GM18951 (cell line): ENCODE measurements around the gene NAALAD2.
"Not testable (repeated sequence)": the region's sequence is repeated elsewhere in the genome, so short reads cannot be mapped to it uniquely, and the experiment has no call there.

ENCODE experiments used
- POLR2A ChIP-seq: IDR thresholded peaks from 4 replicates; pipeline ENCODE4 v1.6.1; 2011; ENCODE audit warnings: mild to moderate bottlenecking; ENCODE audit not compliant: insufficient read length, insufficient read depth; ENCODE audit errors: extremely low read depth
- in situ Hi-C: fragments of 300-500 bp; cut with MboI; formaldehyde crosslinking; loops from one replicate; pipeline ENCODE4 v1.12.0; 2022; ENCODE audit warnings: low sequenced_read_pairs, mixed read lengths, inconsistent platforms; ENCODE audit not compliant: unreplicated experiment

NAALAD2 gene

DNA sequence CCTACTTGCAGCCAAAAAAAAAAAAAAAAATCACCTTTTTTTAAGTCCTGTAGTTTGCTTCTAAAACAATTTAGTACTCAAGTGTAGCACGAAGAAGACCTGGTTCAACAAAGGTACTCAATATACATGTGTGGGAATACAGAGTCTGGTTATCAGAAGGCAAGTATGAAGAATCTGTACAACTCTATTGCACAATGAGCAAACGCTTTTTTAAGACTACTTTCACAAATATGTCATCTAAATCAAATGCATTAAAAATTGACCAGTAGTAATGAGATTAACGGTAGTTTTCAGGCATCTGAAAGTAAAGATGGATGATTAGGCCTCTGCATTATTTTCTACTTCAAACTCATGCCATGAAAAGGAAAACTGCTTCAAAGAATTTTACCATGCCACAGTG, 78.9 kb downstream of the NAALAD2 start:
- in situ Hi-C loops = no loop called here
- no peak for TF ChIP-seq POLR2A

DNA sequence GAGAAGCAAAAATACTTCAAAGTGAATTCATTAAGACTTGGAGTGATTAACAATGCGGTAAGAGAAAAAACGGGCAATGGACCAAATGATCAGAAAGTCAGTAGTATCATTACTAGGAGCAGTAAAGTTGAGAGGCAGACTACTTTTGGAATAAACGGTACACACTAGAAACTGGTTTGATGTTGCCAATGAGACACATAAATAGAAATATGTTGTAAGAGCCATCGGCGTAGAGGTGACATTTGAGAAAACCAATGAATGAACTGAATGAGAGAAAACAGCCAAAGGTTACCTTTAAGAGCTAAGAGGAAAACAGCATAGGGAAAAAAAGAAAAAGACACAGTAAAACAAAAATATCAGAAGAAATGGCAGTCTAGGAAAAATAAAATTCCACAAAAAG, 82.1 kb downstream of the NAALAD2 start:
- in situ Hi-C loops = no loop called here

DNA sequence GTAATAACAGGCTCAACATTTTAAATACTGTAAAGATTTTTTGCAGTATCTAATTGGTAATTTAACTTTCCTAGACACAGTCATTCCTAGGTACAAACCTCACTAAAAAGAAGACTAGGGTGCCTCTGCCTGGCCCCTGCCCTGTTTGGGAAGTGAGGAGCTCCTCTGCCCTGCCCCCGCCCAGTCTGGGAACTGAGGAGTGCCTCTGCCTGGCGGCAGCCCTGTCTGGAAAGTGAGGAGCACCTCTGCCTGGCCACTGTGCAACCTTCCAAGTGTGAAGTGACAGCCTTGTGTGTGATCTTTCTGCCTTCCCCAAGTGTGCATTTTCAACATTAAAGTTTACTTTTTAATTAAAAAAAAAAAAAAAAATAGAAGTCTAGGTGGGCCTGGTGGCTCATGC, 84.1 kb downstream of the NAALAD2 start:
- in situ Hi-C loops = no loop called here
- no peak for TF ChIP-seq POLR2A

More for the DNA sequence above, 82.1 kb downstream of the NAALAD2 start:
- TF ChIP-seq POLR2A = no peak

DNA sequence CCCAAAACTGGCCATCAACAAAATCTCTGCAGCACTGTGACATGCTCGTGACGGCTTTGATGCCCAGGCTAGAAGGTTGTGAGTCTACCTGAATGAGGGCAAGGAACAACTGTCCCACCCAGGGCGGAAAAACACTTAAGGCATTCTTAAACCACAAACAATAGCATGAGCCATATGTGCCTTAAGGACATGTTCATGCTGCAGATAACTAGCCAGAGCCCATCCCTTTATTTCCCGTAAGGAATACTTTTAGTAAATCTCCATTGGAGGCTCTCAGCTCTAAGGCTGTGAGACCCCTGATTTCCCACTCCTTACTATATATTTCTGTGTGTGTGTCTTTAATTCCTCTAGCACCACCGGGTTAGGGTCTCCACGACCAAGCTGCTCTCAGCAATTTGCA, 85.0 kb downstream of the NAALAD2 start:
- in situ Hi-C loops = no loop called here
- TF ChIP-seq POLR2A = no peak

DNA sequence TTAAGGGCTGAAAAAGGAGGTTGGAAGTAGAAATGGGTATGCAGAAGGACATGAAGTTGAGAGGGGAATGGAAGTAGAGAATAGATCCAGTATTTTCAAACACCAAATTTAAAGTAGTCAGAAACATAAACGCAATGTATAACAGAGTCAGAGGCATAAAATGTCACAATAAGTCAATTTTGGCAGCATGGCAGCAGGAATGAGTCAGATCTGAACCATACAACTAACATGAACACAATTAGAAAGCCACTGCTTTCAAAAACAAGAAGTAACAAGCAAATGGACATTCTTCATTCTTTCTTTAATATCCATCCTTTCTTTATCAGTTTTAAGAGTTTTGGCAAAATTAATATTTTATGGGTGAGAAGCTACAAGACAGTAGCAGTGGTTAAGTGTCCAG, 85.9 kb downstream of the NAALAD2 start:
- in situ Hi-C loops = no loop called here
- no peak for TF ChIP-seq POLR2A

DNA sequence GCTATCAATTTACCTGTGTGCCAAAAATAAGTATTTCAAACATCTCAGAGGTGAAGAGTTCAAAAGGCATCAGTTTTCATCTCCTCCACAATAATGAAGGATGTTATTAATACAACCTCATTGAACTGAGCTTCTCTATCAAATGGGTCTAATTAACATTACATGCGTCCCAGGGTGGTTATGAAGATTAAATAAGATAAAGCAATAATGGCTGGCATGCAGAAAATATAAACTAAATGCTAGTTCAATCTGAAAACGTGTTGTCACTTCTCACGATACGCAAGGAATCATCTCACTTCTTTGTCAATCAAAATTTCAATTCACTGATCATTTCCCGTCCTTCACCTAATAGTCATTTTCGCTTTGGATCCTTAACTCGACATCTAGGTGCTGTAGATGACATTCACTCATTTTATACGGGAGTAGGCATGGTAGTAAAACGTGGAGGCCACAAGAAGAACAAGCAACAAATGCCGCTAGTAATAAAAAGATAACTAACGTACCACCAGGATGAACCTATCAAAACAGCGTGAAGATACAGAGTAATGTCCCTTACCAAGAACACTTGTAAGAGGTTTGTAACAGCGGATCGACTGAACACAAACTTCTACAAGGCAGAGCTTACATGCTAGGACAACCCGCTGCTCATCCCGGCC, 87.5 kb downstream of the NAALAD2 start:
- no peak for TF ChIP-seq POLR2A
- in situ Hi-C loops = no loop called here

DNA sequence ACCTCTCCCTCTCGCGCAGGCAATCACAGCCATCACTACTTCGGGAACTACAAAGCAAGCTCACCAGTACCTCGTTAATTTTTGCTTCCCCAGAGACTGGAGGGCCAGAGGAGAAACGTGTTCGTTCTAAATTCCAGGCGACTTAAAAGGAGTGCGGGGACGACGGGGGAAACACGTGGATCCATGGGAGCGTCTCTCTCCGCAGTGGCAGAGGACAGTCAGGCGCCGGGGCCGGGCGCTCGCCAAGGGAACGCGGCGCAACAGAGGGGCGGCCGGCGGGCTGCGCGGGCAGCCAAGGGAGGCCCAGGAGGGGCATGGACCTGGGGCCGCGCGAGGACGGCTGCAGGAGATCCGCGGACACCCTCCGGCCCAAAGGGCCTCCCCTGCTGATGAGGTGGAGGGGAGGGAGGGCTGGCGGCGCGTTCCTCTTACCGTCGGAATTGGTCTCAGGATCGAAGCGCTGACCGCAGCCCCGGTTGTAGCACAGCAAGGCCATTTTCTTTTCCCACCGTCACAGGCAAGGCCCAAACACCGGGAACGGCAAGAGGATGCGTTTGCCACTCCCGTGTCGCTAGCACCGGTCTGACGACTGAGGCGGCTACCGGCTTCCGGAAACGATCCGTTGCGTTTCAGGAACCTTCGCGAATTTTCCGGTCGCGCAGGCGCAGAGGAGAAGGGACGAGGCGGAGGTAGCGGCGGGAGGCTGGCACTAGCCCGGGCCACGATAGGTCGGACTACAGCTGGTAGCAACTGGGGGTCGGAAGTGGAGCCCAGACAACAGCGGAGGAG, 88.2 kb downstream of the NAALAD2 start, which contains the start of gene CHORDC1:
TSS of gene CHORDC1 (minus strand) at position 591 of the 789 bp plus-strand sequence. CDS start at position 496, 95 bp downstream.
- TF ChIP-seq POLR2A = peak; percentile 86
- in situ Hi-C loops = no loop called here

DNA sequence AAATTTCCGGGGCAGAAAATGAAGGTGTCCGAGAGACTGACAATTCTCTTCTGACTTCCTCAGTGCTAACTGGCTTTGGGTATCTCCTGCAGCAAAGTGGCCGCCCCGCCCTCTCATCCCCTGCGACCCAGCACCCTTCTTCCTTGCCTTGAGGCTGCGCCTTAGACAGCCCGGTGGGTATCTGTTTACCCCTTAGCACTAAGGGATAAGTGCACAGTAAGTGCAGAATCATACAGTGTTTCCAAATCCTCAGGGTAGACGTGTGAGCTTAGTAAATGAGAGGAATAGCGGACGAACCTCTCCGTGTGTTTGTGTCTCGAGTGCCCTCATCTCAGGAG, 88.8 kb downstream of the NAALAD2 start:
- peak; percentile 54 for TF ChIP-seq POLR2A
- in situ Hi-C loops = no loop called here

DNA sequence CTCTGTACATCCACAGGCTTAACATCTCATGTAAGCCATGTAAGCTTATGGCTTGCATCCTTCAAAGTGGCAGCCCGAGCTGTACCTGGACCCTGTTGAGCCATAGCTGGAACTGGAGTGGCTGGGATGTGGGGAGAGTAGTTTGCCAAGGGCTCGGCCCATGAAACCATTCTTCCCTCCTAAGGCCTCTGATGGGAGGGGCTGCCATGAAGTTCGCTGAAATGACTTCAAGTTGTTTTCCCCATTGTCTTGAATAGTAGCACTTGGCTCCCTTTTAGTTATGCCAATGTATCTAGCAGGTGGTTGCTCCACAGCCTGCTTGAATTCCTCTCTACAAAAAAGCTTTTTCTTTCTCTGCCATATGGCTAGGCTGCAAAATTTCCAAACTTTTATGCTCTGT, 93.6 kb downstream of the NAALAD2 start:
- no peak for TF ChIP-seq POLR2A
- in situ Hi-C loops = no loop called here

DNA sequence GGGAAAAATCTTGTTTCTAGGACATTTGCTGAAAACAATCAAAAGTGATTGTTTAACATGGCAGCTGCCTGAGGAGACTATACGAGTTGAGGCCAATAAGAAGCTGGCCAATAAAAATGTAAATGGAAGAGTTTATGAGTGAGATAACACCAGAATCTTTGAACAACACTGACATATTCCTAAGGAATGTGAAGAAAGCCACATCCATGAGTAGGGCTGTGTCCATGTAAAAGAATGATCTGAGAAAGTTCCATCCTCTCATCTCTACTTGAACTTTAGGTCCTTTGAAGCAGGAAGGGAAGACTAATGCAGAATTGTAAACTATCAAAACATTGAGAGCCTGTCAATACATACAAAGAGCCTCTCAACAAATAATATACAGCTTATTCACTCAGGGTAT, 95.3 kb downstream of the NAALAD2 start:
- in situ Hi-C loops = no loop called here
- TF ChIP-seq POLR2A = no peak

DNA sequence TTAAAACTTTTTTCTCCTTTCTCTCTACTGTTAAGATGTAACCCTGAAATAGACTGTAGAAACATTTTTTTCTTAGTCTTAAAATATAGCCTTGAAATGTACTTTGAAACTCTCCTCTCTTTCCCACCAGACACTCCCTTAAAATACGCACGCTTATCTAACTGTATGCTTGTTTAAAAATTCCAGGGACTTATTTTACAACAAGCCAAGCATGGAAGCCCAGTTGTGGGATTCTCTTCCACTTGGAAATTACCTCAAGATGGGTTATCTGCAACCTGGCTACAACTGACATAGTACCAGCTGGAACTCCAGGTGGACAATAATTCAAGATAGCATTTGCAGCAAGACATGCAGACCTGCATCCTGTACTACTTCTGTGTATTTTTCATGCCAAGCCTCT, 100.5 kb downstream of the NAALAD2 start:
- TF ChIP-seq POLR2A = no peak
- in situ Hi-C loops = no loop called here

DNA sequence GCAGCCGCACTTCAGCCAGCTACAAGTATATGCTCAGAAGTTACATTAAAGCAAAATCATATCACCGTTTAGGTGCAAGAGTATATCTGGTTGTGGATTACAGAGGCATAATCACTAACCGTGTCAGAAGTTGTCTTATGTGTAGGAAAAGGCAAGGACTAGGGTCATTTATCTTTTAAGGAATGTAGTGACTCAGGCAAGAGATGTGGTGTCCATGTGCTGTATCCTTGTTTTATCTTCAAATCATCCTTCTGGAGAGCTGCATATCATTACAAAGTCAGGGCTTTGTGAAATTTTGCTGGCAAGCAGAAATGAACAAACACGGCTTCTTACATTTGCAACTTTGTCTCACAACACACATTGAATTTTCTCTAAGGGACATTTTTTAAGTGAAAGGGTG, 101.1 kb downstream of the NAALAD2 start:
- no peak for TF ChIP-seq POLR2A
- in situ Hi-C loops = no loop called here

DNA sequence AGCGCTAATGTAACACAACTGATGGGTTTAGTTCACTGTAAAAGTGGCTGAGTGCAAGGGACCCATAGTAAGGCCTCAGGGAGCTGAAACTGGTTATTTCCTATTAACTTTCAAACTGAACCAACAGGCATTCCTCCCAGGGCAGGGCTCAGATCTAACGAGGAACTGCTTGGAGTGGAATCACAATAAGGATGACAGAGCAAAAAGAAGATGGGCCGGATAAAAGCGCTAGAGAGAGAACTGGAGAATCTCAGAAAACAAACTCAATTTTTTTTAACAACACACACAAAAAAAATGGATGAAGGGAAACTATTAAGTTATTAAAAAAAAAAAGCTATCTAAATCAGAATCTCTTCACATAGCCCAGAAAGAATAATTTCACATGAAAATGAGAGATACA, 102.5 kb downstream of the NAALAD2 start:
- in situ Hi-C loops = no loop called here
- TF ChIP-seq POLR2A = no peak

DNA sequence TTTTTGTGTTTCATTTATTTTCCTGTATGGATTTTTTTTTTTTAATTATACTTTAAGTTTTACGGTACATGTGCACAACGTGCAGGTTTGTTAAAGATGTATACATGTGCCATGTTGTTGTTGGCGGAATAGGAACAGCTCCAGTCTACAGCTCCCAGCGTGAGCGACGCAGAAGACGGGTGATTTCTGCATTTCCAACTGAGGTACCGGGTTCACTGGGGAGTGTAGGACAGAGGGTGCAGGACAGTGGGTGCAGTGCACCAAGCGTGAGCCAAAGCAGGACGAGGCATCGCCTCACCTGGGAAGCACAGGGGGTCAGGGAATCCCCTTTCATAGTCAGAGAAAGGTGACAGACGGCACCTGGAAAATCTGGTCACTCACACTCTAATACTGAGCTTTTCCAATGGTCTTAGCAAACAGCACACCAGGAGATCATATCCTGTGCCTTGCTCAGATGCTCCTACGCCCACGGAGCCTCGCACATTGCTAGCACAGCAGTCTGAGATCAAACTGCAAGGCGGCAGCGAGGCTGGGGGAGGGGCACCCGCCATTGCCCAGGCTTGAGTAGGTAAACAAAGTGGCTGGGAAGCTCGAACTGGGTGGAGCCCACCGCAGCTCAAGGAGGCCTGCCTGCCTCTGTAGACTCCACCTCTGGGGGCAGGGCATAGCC, 105.6 kb downstream of the NAALAD2 start:
- in situ Hi-C loops = not testable (repeated sequence)
